HEK293T (cell line): ENCODE measurements around the gene KLF2.

Source experiments
- CTCF ChIA-PET: fragments of 350-600 bp; formaldehyde crosslinking; extraction: SDS; loops from one replicate; lab custom pipeline; 2021; ENCODE audit warnings: antibody characterized with exemption, inconsistent platforms; lab: Yijun Ruan, JAX
- POLR2A ChIA-PET: fragments of 350-600 bp; formaldehyde crosslinking; extraction: SDS; loops from one replicate; lab custom pipeline; 2020; ENCODE audit warnings: antibody characterized with exemption, inconsistent platforms; lab: Yijun Ruan, JAX
- DNase-seq: peaks from one replicate; pipeline ENCODE4 v3.0.0; 2012; ENCODE audit warnings: mixed read lengths; ENCODE audit errors: extremely low spot score
- ARNT ChIP-seq: fragments of 450-650 bp; IDR thresholded peaks from 2 replicates; pipeline ENCODE4 v1.6.1; 2017; ENCODE audit warnings: mild to moderate bottlenecking
- BHLHE40 ChIP-seq: fragments of 450-650 bp; IDR thresholded peaks from 2 replicates; pipeline ENCODE4 v1.6.1; 2016; ENCODE audit warnings: mild to moderate bottlenecking, moderate library complexity, borderline replicate concordance
- CTBP1 ChIP-seq: fragments of 450-650 bp; IDR thresholded peaks from 2 replicates; pipeline ENCODE4 v1.6.1; 2016; ENCODE audit warnings: borderline replicate concordance
- ELF4 ChIP-seq: fragments of 450-650 bp; IDR thresholded peaks from 2 replicates; pipeline ENCODE4 v1.6.1; 2017; ENCODE audit warnings: antibody characterized with exemption
- FOXA1 ChIP-seq: fragments of 450-650 bp; IDR thresholded peaks from 2 replicates; pipeline ENCODE4 v1.6.1; 2016; ENCODE audit warnings: mild to moderate bottlenecking
- FOXK2 ChIP-seq: fragments of 450-650 bp; IDR thresholded peaks from 2 replicates; pipeline ENCODE4 v1.6.1; 2016; ENCODE audit warnings: mild to moderate bottlenecking
- FOXM1 ChIP-seq: fragments of 450-650 bp; IDR thresholded peaks from 2 replicates; pipeline ENCODE4 v1.6.1; 2017; ENCODE audit warnings: mild to moderate bottlenecking, borderline replicate concordance
- HDGF ChIP-seq: fragments of 450-650 bp; IDR thresholded peaks from 2 replicates; pipeline ENCODE4 v1.6.1; 2017; ENCODE audit warnings: antibody characterized with exemption, borderline replicate concordance
- L3MBTL2 ChIP-seq: fragments of 450-650 bp; conservative IDR thresholded peaks from 2 replicates; pipeline ENCODE4 v1.6.1; 2016; ENCODE audit warnings: mild to moderate bottlenecking
- LEF1 ChIP-seq: fragments of 450-650 bp; IDR thresholded peaks from 2 replicates; pipeline ENCODE4 v1.6.1; 2017; ENCODE audit warnings: mild to moderate bottlenecking, borderline replicate concordance
- NFRKB ChIP-seq: fragments of 450-650 bp; IDR thresholded peaks from 2 replicates; pipeline ENCODE4 v1.6.1; 2016; ENCODE audit warnings: mild to moderate bottlenecking, moderate library complexity
- SP1 ChIP-seq: fragments of 450-650 bp; IDR thresholded peaks from 2 replicates; pipeline ENCODE4 v1.6.1; 2017
- SUZ12 ChIP-seq: fragments of 450-650 bp; IDR thresholded peaks from 2 replicates; pipeline ENCODE4 v1.6.1; 2016; ENCODE audit warnings: mild to moderate bottlenecking
- TARDBP ChIP-seq: fragments of 450-650 bp; IDR thresholded peaks from 2 replicates; pipeline ENCODE4 v1.6.1; 2016
- ZNF384 ChIP-seq: fragments of 450-650 bp; IDR thresholded peaks from 2 replicates; pipeline ENCODE4 v1.6.1; 2016
- TF ChIP-seq, protein P1 (sequence below): fragments of 450-650 bp; IDR thresholded peaks from 2 replicates; pipeline ENCODE4 v1.6.1; 2016

KLF2 gene

GRCh38 chr19:16306728-16307402 is 17.8 kb upstream of the KLF2 start:
- TF ChIP-seq FOXK2 (no peak), ZNF384 (no peak), TARDBP (no peak), CTBP1 (no peak), NFRKB (no peak), LEF1 (no peak), ARNT (no peak), FOXA1 (no peak), L3MBTL2 (no peak), SUZ12 (no peak), FOXM1 (no peak)
- TF ChIP-seq, protein P1, sequence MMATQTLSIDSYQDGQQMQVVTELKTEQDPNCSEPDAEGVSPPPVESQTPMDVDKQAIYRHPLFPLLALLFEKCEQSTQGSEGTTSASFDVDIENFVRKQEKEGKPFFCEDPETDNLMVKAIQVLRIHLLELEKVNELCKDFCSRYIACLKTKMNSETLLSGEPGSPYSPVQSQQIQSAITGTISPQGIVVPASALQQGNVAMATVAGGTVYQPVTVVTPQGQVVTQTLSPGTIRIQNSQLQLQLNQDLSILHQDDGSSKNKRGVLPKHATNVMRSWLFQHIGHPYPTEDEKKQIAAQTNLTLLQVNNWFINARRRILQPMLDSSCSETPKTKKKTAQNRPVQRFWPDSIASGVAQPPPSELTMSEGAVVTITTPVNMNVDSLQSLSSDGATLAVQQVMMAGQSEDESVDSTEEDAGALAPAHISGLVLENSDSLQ: no peak
- DNase-seq: no peak
- ChIA-PET CTCF (no interaction called here), POLR2A (no interaction called here)

DNA sequence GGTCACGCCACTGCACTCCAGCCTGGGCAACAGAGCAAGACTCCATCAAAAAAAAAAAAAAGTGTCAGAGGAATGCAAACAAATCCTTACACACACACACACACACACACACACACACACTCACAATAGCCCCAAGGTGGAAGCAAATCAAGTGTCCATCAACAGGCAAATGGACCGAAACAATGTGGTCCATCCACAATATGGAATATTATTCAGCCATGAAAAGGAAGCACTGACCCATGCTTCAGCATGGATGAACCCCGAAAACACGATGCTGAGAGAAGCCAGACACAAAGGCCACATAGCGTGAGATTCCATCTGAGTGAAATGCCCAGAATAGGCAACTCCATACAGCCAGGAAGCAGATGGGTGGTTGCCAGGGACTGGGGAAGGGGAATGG is 16.5 kb upstream of the KLF2 start:
- DNase-seq: no peak
- ChIA-PET POLR2A (interaction anchor here (1.6 kb wide), 1 partner anchor 16 kb away, joined by 3 read pairs; the partner anchor contains the start of gene KLF2), CTCF (no interaction called here)
- no peak for TF ChIP-seq L3MBTL2
- no peak for TF ChIP-seq FOXA1
- TF ChIP-seq ZNF384: no peak

DNA sequence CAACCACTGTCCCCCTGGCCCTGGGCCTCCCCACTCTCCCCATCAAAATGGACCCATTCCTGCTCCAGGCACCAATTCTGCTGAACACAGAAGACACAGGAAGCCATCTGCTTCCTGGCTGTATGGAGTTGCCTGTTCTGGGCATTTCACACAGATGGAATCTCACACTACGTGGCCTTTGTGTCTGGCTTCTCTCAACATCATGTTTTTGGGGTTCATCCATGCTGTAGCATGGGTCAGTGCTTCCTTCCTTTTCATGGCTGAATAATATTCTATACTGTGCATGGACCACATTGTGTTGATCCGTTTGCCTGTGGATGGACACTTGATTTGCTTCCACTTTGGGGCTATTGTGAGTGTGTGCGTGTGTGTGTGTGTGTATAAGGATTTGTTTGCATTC is 15.0 kb upstream of the KLF2 start:
- CTCF ChIA-PET: no interaction called here
- no peak for TF ChIP-seq LEF1
- TF ChIP-seq ELF4: no peak
- TF ChIP-seq TARDBP: no peak
- TF ChIP-seq CTBP1: no peak
- no peak for TF ChIP-seq FOXA1
- TF ChIP-seq FOXK2: no peak
- TF ChIP-seq FOXM1: no peak
- TF ChIP-seq, protein P1: no peak
- no peak for TF ChIP-seq BHLHE40
- TF ChIP-seq HDGF: no peak
- TF ChIP-seq SP1: no peak
- no peak for TF ChIP-seq L3MBTL2
- no peak for TF ChIP-seq SUZ12
- no peak for TF ChIP-seq ARNT
- TF ChIP-seq ZNF384: no peak
- no peak for TF ChIP-seq NFRKB
- POLR2A ChIA-PET: interaction anchor here (1.6 kb wide), 1 partner anchor 15 kb away, joined by 3 read pairs; the partner anchor contains the start of gene KLF2
- no peak for DNase-seq

GRCh38 chr19:16315825-16316505 is 8.7 kb upstream of the KLF2 start:
- ChIA-PET POLR2A (no interaction called here), CTCF (interaction anchor here (0.9 kb wide), 1 partner anchor 13 kb away, joined by 3 read pairs; no protein-coding TSS in a partner anchor)
- no peak for DNase-seq
- TF ChIP-seq SUZ12 (no peak), HDGF (no peak), CTBP1 (no peak), FOXK2 (no peak), SP1 (no peak), BHLHE40 (no peak), TARDBP (no peak), ZNF384 (no peak), L3MBTL2 (no peak)
- TF ChIP-seq, protein P1: no peak

GRCh38 chr19:16316506-16316882 is 8.1 kb upstream of the KLF2 start:
- no peak for DNase-seq
- TF ChIP-seq HDGF: no peak
- no peak for TF ChIP-seq ARNT
- no peak for TF ChIP-seq L3MBTL2
- TF ChIP-seq CTBP1: no peak
- TF ChIP-seq SP1: no peak
- TF ChIP-seq FOXK2: no peak
- no peak for TF ChIP-seq LEF1
- no peak for TF ChIP-seq SUZ12
- CTCF ChIA-PET: interaction anchor here (0.9 kb wide), 1 partner anchor 12 kb away, joined by 3 read pairs; no protein-coding TSS in a partner anchor
- POLR2A ChIA-PET: no interaction called here

GRCh38 chr19:16319481-16319880 is 5.1 kb upstream of the KLF2 start:
- DNase-seq: no peak
- CTCF ChIA-PET: no interaction called here
- POLR2A ChIA-PET: no interaction called here
- TF ChIP-seq ZNF384: no peak
- TF ChIP-seq BHLHE40: no peak
- no peak for TF ChIP-seq NFRKB
